CD4-positive, alpha-beta memory T cell (primary cell): Measurements from ENCODE around the gene CSRNP3. TPM values are rescaled to one million over a fixed set of nuclear protein-coding genes. Genes with fewer than 3 reads are reported as not detected.

Experiments
- CTCF ChIA-PET: fragments of 350-600 bp; sonication (Branson Sonifier 250); formaldehyde crosslinking; loops from one replicate; lab custom pipeline; 2021; ENCODE audit warnings: inconsistent platforms; ENCODE audit not compliant: partially characterized antibody; lab: Charles Lee
- POLR2A ChIA-PET: fragments of 350-600 bp; sonication (Branson Sonifier 250); formaldehyde crosslinking; loops from one replicate; lab custom pipeline; 2021; ENCODE audit not compliant: partially characterized antibody; lab: Charles Lee
- DNase-seq, 5 donors: peaks; one replicate each; pipeline versions ENCODE4 v3.0.0 to v3.0.0-alpha.2; 2020 to 2022; ENCODE audit warnings: mixed read lengths in 1 of 5
- H3K27ac ChIP-seq: one replicate; pipeline ENCODE4 v1.7.0; 2013; ENCODE audit warnings: low read depth, low read length
- H3K27me3 ChIP-seq: 2 replicates; pipeline ENCODE4 v1.7.0; 2013; ENCODE audit warnings: mild to moderate bottlenecking, low read length, moderate library complexity; ENCODE audit not compliant: insufficient read depth
- H3K36me3 ChIP-seq: 2 replicates; pipeline ENCODE4 v1.7.0; 2013; ENCODE audit warnings: mild to moderate bottlenecking, low read length, moderate library complexity; ENCODE audit not compliant: insufficient read depth
- H3K4me1 ChIP-seq: 2 replicates; pipeline ENCODE4 v1.7.0; 2013; ENCODE audit warnings: mild to moderate bottlenecking, low read length, moderate library complexity; ENCODE audit not compliant: insufficient read depth
- H3K4me3 ChIP-seq, 2 donors: one replicate each; pipeline ENCODE4 v1.7.0; 2013; ENCODE audit warnings: low read length in 2 of 2, mild to moderate bottlenecking in 1 of 2
- H3K9me3 ChIP-seq, 2 donors: one replicate each; pipeline ENCODE4 v1.7.0; 2013; ENCODE audit warnings: low read length in 2 of 2, control low read depth in 1 of 2; ENCODE audit not compliant: control insufficient read depth in 1 of 2
- H3K27ac Mint-ChIP-seq, 7 donors: one replicate each; pipeline ENCODE4 v1.8.0; 2020 to 2021; ENCODE audit warnings: mixed read lengths in 7 of 7, mild to moderate bottlenecking in 6 of 7, inconsistent platforms in 3 of 7, moderate library complexity in 3 of 7
- H3K27me3 Mint-ChIP-seq, 2 donors: one replicate each; pipeline ENCODE4 v1.8.0; 2020 to 2021; ENCODE audit warnings: mixed read lengths in 2 of 2
- H3K36me3 Mint-ChIP-seq, 2 donors: one replicate each; pipeline ENCODE4 v1.8.0; 2020 to 2021; ENCODE audit warnings: mixed read lengths in 2 of 2, inconsistent platforms in 1 of 2, mild to moderate bottlenecking in 1 of 2
- H3K4me1 Mint-ChIP-seq, 4 donors: one replicate each; pipeline ENCODE4 v1.8.0; 2020 to 2021; ENCODE audit warnings: mixed read lengths in 4 of 4, mild to moderate bottlenecking in 1 of 4
- H3K4me3 Mint-ChIP-seq, 8 donors: one replicate each; pipeline ENCODE4 v1.8.0; 2020 to 2021; ENCODE audit warnings: mixed read lengths in 8 of 8, mild to moderate bottlenecking in 7 of 8, moderate library complexity in 6 of 8, inconsistent platforms in 3 of 8
- H3K9me3 Mint-ChIP-seq, 8 donors: one replicate each; pipeline ENCODE4 v1.8.0; 2020 to 2021; ENCODE audit warnings: mixed read lengths in 8 of 8, mild to moderate bottlenecking in 5 of 8, inconsistent platforms in 3 of 8, moderate library complexity in 1 of 8
- intact Hi-C: fragments of 100-400 bp; cut with micrococcal nuclease; formaldehyde crosslinking; loops from one replicate; pipeline ENCODE4 v1.15.1; 2023
- polyA plus RNA-seq, 2 donors: library from polyadenylated mRNA; unstranded; fragments of 300-500 nt; fragmentation: Illumina TruSeq; gene quantifications; one replicate each; pipeline ENCODE4 v1.2.3, GENCODE V29; 2021
- total RNA-seq, 2 experiments: library from RNA; stranded (reverse); gene quantifications; one replicate each; pipeline ENCODE4 v1.2.3, GENCODE V29; 2021

Gene CSRNP3
- total and polyA plus RNA-seq, 4 experiments from 2014 or later: not detected

- Histone ChIP-seq H3K4me1 (no peaks in the 10 kb centered on the region), H3K27me3 (no peaks in the 10 kb centered on the region), H3K4me3 (no peak overlapping the region), H3K36me3 (no peaks in the 10 kb centered on the region), H3K9me3 (no peaks in the 10 kb centered on the region), H3K27ac (no peak overlapping the region)
- H3K4me3 Mint-ChIP-seq: no peak overlapping the region
- H3K27me3 Mint-ChIP-seq: no peaks in the 10 kb centered on the region
- intact Hi-C loops: no loop called here
- no peaks in the 10 kb centered on the region for H3K9me3 Mint-ChIP-seq
- H3K36me3 Mint-ChIP-seq: no peaks in the 10 kb centered on the region
- DNase-seq: no peak
- H3K27ac Mint-ChIP-seq: no peak overlapping the region
- ChIA-PET CTCF (no interaction called here), POLR2A (no interaction called here)
- H3K4me1 Mint-ChIP-seq: no peaks in the 10 kb centered on the region
Observed at GRCh38 chr2:165536851-165537499, 67.5 kb downstream of the CSRNP3 start.

GRCh38 chr2:165539985-165540384 lies 70.5 kb downstream of the CSRNP3 start:
- Histone ChIP-seq H3K4me1 (no peaks in the 10 kb centered on the region), H3K4me3 (no peak overlapping the region), H3K9me3 (no peaks in the 10 kb centered on the region), H3K27me3 (no peaks in the 10 kb centered on the region), H3K27ac (no peak overlapping the region), H3K36me3 (no peaks in the 10 kb centered on the region)
- Mint-ChIP-seq H3K4me1 (no peaks in the 10 kb centered on the region), H3K36me3 (no peaks in the 10 kb centered on the region), H3K27me3 (no peaks in the 10 kb centered on the region), H3K9me3 (no peaks in the 10 kb centered on the region), H3K27ac (no peak overlapping the region), H3K4me3 (no peak overlapping the region)
- POLR2A ChIA-PET: no interaction called here
- CTCF ChIA-PET: no interaction called here
- intact Hi-C loops: no loop called here
- no peak for DNase-seq

GRCh38 chr2:165544897-165545296 lies 75.4 kb downstream of the CSRNP3 start:
- no peak for DNase-seq
- Histone ChIP-seq H3K27ac (no peak overlapping the region), H3K36me3 (no peaks in the 10 kb centered on the region), H3K27me3 (no peaks in the 10 kb centered on the region), H3K4me3 (no peak overlapping the region), H3K9me3 (no peaks in the 10 kb centered on the region), H3K4me1 (no peaks in the 10 kb centered on the region)
- Mint-ChIP-seq H3K27ac (no peak overlapping the region), H3K4me1 (no peaks in the 10 kb centered on the region), H3K27me3 (no peaks in the 10 kb centered on the region), H3K9me3 (no peaks in the 10 kb centered on the region), H3K4me3 (no peak overlapping the region), H3K36me3 (no peaks in the 10 kb centered on the region)
- ChIA-PET CTCF (no interaction called here), POLR2A (no interaction called here)
- intact Hi-C loops: no loop called here

- Mint-ChIP-seq H3K4me1 (no peaks in the 10 kb centered on the region), H3K27me3 (peaks cover 0 to 2% of the 10 kb centered on the region in 2 donors), H3K27ac (no peak overlapping the region), H3K4me3 (no peak overlapping the region), H3K36me3 (no peaks in the 10 kb centered on the region), H3K9me3 (no peaks in the 10 kb centered on the region)
- Histone ChIP-seq H3K27ac (no peak overlapping the region), H3K4me3 (no peak overlapping the region), H3K27me3 (no peaks in the 10 kb centered on the region), H3K4me1 (no peaks in the 10 kb centered on the region), H3K9me3 (no peaks in the 10 kb centered on the region), H3K36me3 (no peaks in the 10 kb centered on the region)
- DNase-seq: no peak
- POLR2A ChIA-PET: no interaction called here
- CTCF ChIA-PET: no interaction called here
- intact Hi-C loops: no loop called here
Observed at GRCh38 chr2:165547900-165548299, 78.4 kb downstream of the CSRNP3 start.

- ChIA-PET CTCF (no interaction called here), POLR2A (no interaction called here)
- Histone ChIP-seq H3K36me3 (no peaks in the 10 kb centered on the region), H3K9me3 (no peaks in the 10 kb centered on the region), H3K27me3 (no peaks in the 10 kb centered on the region), H3K27ac (no peak overlapping the region), H3K4me3 (no peak overlapping the region), H3K4me1 (no peaks in the 10 kb centered on the region)
- Mint-ChIP-seq H3K27me3 (peaks cover 0 to 2% of the 10 kb centered on the region in 2 donors), H3K4me1 (no peaks in the 10 kb centered on the region), H3K9me3 (no peaks in the 10 kb centered on the region), H3K36me3 (no peaks in the 10 kb centered on the region), H3K4me3 (no peak overlapping the region), H3K27ac (no peak overlapping the region)
- intact Hi-C loops: no loop called here
- no peak for DNase-seq
Observed at GRCh38 chr2:165549619-165550018, 80.1 kb downstream of the CSRNP3 start.

GRCh38 chr2:165558832-165559231 lies 89.3 kb downstream of the CSRNP3 start:
- Mint-ChIP-seq H3K27ac (no peak overlapping the region), H3K36me3 (no peaks in the 10 kb centered on the region), H3K4me3 (no peak overlapping the region), H3K9me3 (no peaks in the 10 kb centered on the region), H3K4me1 (no peaks in the 10 kb centered on the region), H3K27me3 (peaks cover 2 to 3% of the 10 kb centered on the region in 2 donors)
- no peak for DNase-seq
- H3K9me3 ChIP-seq: no peaks in the 10 kb centered on the region
- no peaks in the 10 kb centered on the region for H3K4me1 ChIP-seq
- H3K4me3 ChIP-seq: no peak overlapping the region
- intact Hi-C loops: no loop called here
- no peaks in the 10 kb centered on the region for H3K27me3 ChIP-seq
- POLR2A ChIA-PET: no interaction called here
- H3K36me3 ChIP-seq: no peaks in the 10 kb centered on the region
- H3K27ac ChIP-seq: no peak overlapping the region
- CTCF ChIA-PET: no interaction called here

GRCh38 chr2:165560377-165560988 lies 91.0 kb downstream of the CSRNP3 start:
- Mint-ChIP-seq H3K4me3 (no peak overlapping the region), H3K27me3 (peaks cover 2 to 3% of the 10 kb centered on the region in 2 donors), H3K9me3 (no peaks in the 10 kb centered on the region), H3K4me1 (no peaks in the 10 kb centered on the region), H3K27ac (no peak overlapping the region), H3K36me3 (no peaks in the 10 kb centered on the region)
- no peaks in the 10 kb centered on the region for H3K27me3 ChIP-seq
- H3K4me1 ChIP-seq: no peaks in the 10 kb centered on the region
- CTCF ChIA-PET: no interaction called here
- H3K4me3 ChIP-seq: no peak overlapping the region
- H3K36me3 ChIP-seq: no peaks in the 10 kb centered on the region
- POLR2A ChIA-PET: no interaction called here
- DNase-seq: no peak
- no peaks in the 10 kb centered on the region for H3K9me3 ChIP-seq
- H3K27ac ChIP-seq: no peak overlapping the region
- intact Hi-C loops: no loop called here
